Neural cell (in vitro differentiated cells): ENCODE data around the gene SLC25A26.

Experiments used
- POLR2AphosphoS5 ChIP-seq: IDR thresholded peaks from 2 replicates; pipeline ENCODE4 v1.6.1; 2012
- TF ChIP-seq, protein P1 (sequence below): fragments of 450-650 bp; IDR thresholded peaks from 2 replicates; pipeline ENCODE4 v1.5.1; 2014; ENCODE audit warnings: antibody characterized with exemption, mild to moderate bottlenecking, moderate library complexity; ENCODE audit not compliant: poor library complexity, severe bottlenecking

DNA sequence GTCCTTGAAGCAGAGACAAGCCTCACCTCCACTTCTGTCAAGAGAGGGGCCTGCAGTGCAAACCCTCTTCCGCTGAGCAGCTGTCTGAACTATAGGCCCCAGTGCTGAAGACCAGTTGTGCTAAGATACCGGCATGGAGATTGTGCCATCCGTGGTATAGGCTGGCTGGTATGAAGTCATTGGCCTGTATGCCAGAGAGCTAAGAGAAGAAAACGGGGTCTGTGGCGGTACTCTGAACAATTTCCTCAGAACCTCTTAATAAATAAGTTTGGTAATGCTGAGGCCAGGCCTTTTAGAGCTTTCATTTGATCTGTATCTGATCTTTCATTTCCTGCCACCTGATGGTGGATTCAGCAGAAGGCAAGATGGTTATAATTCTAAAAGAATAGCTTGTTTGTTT lies 157.0 kb downstream of the SLC25A26 start:
- TF ChIP-seq, protein P1, sequence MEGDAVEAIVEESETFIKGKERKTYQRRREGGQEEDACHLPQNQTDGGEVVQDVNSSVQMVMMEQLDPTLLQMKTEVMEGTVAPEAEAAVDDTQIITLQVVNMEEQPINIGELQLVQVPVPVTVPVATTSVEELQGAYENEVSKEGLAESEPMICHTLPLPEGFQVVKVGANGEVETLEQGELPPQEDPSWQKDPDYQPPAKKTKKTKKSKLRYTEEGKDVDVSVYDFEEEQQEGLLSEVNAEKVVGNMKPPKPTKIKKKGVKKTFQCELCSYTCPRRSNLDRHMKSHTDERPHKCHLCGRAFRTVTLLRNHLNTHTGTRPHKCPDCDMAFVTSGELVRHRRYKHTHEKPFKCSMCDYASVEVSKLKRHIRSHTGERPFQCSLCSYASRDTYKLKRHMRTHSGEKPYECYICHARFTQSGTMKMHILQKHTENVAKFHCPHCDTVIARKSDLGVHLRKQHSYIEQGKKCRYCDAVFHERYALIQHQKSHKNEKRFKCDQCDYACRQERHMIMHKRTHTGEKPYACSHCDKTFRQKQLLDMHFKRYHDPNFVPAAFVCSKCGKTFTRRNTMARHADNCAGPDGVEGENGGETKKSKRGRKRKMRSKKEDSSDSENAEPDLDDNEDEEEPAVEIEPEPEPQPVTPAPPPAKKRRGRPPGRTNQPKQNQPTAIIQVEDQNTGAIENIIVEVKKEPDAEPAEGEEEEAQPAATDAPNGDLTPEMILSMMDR = no peak
- TF ChIP-seq POLR2AphosphoS5 = no peak
